Left hindlimb (tissue), 1 donor: Measurements from ENCODE around the gene PF4V1.

Experiments
- DNase-seq: peaks from one replicate; pipeline ENCODE4 v3.0.0-alpha.2; 2018

PF4V1 gene

DNA sequence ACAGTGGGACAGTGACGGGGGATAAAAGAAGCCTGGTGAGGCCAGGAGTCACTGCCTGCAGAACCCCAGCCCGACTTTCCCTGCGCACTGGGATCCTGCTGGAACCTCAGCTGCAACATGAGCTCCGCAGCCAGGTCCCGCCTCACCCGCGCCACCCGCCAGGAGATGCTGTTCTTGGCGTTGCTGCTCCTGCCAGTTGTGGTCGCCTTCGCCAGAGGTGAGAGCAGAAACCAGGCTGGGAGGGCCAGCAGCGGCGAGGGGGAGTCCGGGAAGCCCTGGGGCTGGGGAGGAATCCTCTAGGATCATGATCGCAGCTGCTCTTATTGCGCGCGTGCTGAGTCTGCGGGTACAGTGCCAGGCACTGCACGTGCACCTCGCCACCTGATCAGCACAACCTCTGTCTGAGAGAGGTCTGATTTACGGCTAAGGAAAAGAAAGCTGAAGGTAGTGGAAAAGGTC is at the start of gene PF4V1:
Gene PF4V1 (plus strand): TSS at position 51 of the 459 bp plus-strand sequence. CDS start 67 bp downstream, at position 118.
- DNase-seq, result peak; percentile 38

DNA sequence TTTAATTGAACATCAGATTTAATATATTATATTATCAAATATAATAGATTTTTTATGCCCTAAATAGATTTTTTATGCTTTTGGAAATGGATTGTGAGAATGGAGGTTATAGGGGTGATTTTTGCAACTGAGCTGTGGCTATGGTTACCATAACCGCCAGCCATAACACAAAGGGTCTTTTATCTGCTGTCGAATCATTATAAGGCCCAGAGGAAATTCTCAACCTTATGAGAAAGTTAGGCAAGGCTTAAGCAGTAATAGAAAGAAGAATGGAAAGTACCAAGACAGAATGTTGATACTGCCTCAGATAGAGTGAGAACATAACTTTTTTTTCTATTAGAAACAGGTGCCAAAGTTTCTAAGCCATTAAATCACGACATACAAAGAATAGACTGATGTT is 42.9 kb upstream of the PF4V1 start:
- DNase-seq, result no peak

DNA sequence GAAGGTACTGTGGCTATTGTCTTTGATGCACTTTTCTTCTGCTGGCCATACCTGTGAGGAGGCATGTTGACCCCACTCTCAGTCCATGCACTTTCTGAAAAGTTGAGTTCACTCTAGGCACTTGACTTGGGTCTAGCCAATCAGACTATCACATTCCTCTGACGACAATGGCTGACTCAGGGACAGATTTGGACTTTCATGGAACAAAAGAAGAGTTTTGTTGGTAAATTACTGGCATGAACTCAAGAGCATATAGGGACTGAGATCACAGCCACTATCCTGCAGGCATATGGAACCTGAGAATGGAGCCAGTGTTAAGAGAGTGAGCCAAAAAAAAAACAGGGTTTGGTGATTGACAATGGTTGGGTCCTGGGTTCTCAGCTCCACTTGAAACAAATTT is 41.3 kb upstream of the PF4V1 start:
- no peak for DNase-seq

DNA sequence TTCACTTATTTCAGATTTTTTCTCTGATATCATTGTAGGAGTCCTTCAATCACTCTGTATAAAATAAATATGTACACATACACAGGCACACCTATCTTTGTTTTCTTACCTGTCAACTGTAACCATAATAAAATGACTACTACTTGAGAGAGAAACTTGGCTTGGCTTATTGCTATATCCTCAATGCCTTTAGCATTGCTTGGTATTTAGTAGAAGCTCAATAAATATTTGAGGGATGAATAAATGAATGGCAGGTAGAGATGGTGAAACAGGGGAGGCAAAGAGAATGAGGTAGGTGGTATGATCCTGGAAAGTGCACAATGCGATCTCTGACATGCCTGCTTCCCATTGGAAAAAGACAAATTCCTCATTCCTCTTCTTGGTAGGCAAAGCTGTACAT is 38.4 kb upstream of the PF4V1 start:
- no peak for DNase-seq

DNA sequence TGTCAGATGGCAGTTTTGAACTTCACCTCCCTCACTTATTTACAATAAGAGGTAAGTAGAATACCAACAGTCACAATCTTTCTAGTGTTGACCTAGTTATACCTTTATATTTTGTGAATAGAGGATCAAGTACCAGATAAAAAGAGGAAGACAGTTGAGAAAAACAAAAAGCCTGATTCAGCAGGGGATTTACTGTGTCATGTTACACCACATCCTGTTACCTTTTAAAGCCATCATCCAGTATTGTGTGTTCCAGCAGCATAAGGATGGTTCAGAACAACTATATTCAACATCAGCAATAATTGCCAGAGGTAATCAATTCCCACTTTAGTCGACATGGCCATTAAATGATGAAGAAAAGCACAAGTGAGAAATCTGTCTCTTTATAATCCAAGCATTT is 38.0 kb upstream of the PF4V1 start:
- DNase-seq, result no peak

- no peak for DNase-seq
Measured at GRCh38 chr4:73816814-73817213, 36.3 kb upstream of the PF4V1 start.

DNA sequence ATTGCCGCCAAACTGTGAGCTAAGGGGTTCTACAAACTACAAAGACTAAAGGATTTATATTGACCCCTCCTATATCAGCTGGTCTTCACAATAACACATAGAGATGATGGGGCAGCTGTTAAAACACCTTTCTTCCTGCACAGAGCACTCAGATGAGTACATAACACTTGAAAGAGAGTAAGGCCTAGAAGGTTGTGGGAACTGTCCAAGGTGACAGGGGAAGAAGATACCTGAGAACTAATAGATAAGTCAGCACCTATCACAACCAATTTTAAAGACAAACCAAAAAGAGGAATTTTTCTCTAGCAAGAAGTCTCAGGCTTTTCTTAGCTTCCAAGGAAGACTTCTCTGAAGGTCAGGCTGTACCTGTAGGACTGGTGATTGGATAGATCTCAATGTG is 35.8 kb upstream of the PF4V1 start:
- DNase-seq, result no peak

GRCh38 chr4:73821325-73821724 is 31.8 kb upstream of the PF4V1 start:
- DNase-seq, result no peak

GRCh38 chr4:73822389-73822788 is 30.7 kb upstream of the PF4V1 start:
- DNase-seq, result no peak

- DNase-seq, result no peak
Measured at GRCh38 chr4:73822812-73823504, 30.1 kb upstream of the PF4V1 start.

- no peak for DNase-seq
Measured at GRCh38 chr4:73823760-73824159, 29.3 kb upstream of the PF4V1 start.

- DNase-seq, result no peak
Measured at GRCh38 chr4:73828956-73829355, 24.1 kb upstream of the PF4V1 start.

DNA sequence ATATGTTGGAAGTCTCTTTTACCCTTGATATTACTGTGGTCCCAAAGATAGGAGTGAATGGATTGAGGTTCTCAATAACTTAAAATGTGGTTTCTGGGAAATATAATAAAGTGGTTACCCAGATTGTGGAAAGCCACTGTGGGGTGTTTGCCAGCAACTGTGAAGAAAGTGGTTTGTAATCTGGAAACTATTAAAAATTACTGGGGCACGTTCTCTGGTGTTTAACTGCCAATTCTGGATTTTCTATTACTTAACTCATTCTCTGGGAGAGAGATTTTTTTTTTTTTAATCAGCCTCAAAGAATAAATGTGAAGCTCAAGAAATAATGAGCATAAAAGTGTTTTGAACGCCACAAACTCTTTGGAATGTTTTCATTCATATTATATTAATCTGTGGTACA is 21.5 kb upstream of the PF4V1 start:
- no peak for DNase-seq

- no peak for DNase-seq
Measured at GRCh38 chr4:73832651-73833237, 20.4 kb upstream of the PF4V1 start.

DNA sequence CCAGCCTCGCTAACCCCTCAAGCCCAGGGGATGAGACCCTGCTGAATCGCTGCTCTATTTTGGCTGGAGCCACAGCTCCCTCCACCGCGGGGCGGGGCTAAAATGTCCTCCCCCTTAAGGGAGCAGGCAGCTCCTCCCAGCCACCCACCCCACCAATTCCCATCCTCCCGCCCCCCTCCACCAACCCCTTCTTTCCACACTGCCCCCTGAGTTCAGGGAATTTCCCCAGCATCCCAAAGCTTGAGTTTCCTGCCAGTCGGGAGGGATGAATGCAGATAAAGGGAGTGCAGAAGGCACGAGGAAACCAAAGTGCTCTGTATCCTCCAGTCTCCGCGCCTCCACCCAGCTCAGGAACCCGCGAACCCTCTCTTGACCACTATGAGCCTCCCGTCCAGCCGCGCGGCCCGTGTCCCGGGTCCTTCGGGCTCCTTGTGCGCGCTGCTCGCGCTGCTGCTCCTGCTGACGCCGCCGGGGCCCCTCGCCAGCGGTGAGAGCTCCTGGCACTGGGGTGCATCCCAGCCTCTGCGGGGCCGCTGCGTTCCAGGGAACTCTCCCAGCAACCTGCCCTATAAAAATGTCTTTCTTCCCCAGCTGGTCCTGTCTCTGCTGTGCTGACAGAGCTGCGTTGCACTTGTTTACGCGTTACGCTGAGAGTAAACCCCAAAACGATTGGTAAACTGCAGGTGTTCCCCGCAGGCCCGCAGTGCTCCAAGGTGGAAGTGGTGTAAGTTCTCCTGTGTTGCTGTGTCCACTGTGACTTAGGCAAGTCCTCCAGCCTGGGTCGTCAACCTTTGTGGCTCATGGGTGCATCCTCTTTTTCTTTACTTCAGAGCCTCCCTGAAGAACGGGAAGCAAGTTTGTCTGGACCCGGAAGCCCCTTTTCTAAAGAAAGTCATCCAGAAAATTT is 16.5 kb upstream of the PF4V1 start, which contains the start of gene CXCL6:
Gene CXCL6 (plus strand): TSS at position 306 of the 907 bp plus-strand sequence. CDS start 73 bp downstream, at position 379.
- no peak for DNase-seq

DNA sequence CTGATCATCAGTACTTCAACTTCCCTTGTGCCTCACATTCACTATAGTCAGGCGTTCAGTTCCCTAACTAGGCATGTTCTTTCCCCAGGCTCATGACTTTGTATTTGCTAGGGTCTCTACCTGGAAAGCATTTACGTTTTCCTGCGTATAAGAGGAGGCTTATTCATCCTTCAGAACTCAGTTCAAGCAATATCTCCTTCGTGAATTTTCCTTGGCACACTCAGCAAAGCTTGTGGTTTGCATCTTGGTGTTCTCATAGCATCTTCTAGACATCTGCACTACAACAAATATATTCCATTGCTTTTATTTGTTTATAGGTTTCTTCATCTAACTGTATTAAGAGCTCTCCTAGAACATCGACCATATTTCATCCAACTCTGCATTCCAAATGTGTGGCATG is 14.0 kb upstream of the PF4V1 start:
- no peak for DNase-seq

DNA sequence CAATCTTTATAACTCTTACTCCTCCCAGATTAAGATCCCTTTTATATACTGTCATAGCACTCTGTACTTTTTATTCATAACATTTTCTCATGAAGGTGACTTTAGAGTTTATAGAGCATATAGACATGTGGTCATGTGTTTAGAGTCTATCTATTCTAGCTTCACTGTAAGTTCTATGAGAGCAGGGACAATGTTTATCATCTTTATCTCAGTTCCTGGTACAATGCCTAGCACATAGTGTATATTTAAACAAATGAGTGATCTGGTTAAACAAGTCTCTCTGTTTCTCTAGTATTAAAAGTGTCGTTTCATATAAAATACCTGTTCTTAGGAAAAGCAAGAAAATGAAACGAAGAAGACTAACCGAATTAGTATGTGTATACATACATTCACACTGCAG is 13.4 kb upstream of the PF4V1 start:
- no peak for DNase-seq

GRCh38 chr4:73841243-73841925 is 11.7 kb upstream of the PF4V1 start:
- DNase-seq, result no peak

DNA sequence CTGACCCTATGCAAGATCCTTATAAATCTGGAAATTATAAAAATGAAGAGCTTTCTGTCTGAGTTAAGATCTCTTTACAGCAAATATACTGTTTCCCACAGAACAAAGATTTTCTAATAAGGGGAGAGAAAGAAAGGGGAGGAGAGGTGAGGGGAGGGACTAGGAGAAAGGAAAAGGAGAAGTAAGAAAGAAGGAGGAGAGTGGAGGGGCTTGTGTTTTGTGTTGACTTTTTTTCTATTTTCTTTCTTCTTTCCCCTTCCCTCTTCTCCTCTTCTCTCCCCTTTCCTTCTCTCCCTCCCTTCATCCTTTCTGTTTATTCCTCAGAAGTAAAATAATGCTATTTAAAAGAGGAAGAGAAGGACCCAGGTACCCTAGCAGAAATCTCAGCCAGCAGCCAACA is 10.4 kb upstream of the PF4V1 start:
- DNase-seq, result no peak

DNA sequence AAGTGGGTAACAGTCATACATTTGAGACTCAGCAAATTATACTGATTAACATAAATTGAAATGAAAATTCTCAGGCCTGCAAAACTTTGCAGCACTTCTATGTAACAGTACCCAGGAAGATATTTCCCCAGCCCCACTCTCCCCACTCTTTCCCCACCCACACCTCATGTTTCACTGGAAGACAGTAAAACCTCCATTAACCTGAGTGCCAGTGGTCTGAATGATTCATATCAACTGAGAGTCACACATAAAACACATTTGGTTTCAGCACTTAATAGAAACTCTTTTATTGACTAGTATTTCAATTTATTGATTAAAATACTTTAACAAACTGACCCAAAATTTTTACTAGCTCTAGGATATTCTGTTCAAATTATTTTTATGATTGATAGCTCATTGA is 9.7 kb upstream of the PF4V1 start:
- no peak for DNase-seq

- DNase-seq, result no peak
Measured at GRCh38 chr4:73844345-73844744, 8.8 kb upstream of the PF4V1 start.

- no peak for DNase-seq
Measured at GRCh38 chr4:73844806-73845205, 8.3 kb upstream of the PF4V1 start.
